Heart left ventricle (tissue), 13 donors: ENCODE data around the gene DUSP11.

ENCODE experiments used
- CTCF ChIP-seq, 12 donors: fragments of 200-600 bp; sonication (generic) in 4 of 12; IDR thresholded peaks; one replicate each; pipeline versions ENCODE4 v1.5.0 to v1.8.0; 2018 to 2022; ENCODE audit warnings: antibody characterized with exemption in 12 of 12, mild to moderate bottlenecking in 5 of 12
- POLR2A ChIP-seq, 2 donors: fragments of 450-650 bp; IDR thresholded peaks; one replicate each; pipeline ENCODE4 v1.6.1; 2017; ENCODE audit warnings: antibody characterized with exemption in 2 of 2, mild to moderate bottlenecking in 2 of 2, moderate library complexity in 2 of 2
- donor health status: ischemic (EF 13 %, LVEDD 7.1; RV severe dilation, severe dysfunction).
- donor health status: DM: no; HTN: yes; CAD: no.
- donor health status: DM: no; HTN: no; CAD: no.
- donor health status: ischemic (EF 25% LVEDD 6.9; RV normal size, moderate dysfunction).
- donor health status: ischemic (EF 25% LVEDD 5.7; RV mildly dilated, moderate dysfunction).
- donor health status: ischemic (EF 35%, LVEDD 5.7; RV mildly dilated, moderate dysfunction).
- donor health status: nonischemic (EF 11% LVEDD 7.7; RV severe dilation, severe dysfunction).
- donor health status: DM: yes; HTN: yes; CAD: no.
- donor health status: PGD.
- donor health status: ischemic (EF 29% LVEDD 5.4; RV normal size, mild dysfunction).
- donor health status: nonischemic (EF 23%, LVEDD 6.1; RV moderate dilation, normal function).

- TF ChIP-seq CTCF (IDR thresholded peaks at IDR 0.05) (peak in 5 of 12 donors; percentile 7 to 20 (median 9)), POLR2A (IDR thresholded peaks at IDR 0.05) (no peak)
Measured at GRCh38 chr2:73827018-73827417, 47.1 kb upstream of the DUSP11 start.
